K562 (cell line): Measurements from ENCODE around the gene MACF1. TPM values are rescaled to one million over a fixed set of nuclear protein-coding genes. Genes with fewer than 3 reads are reported as not detected.
"Not testable (repeated sequence)": the region's sequence is repeated elsewhere in the genome, so short reads cannot be mapped to it uniquely, and the experiment has no call there.

Experiments used
- ATAC-seq: fragments of 200-7000 bp; cut with Tn5 transposase; 3 replicates; pipeline ENCODE4 v1.9.1; 2020; ENCODE audit warnings: moderate library complexity
- BruUV-seq: library from RNA; stranded (reverse); fragments of 400-500 nt; replicated peaks from 2 replicates; lab custom pipeline; 2021; lab: Mats Ljungman, UMichigan
- CTCF ChIA-PET: fragments of 300-600 bp; formaldehyde crosslinking; extraction: SDS; loops from one replicate; lab custom pipeline; 2021; ENCODE audit warnings: low intra/inter-chr PET ratio; lab: Yijun Ruan, JAX
- POLR2A ChIA-PET: fragments of 300-600, 350-650 bp; sonication (Branson Sonifier 250); formaldehyde crosslinking; extraction: SDS; loops from one replicate; lab custom pipeline; 2021; ENCODE audit warnings: antibody characterized with exemption, inconsistent platforms; lab: Yijun Ruan, JAX
- DNase-seq, 4 experiments: peaks; one replicate each; pipeline versions ENCODE4 v3.0.0 to v3.0.0-alpha.2; 2011 to 2018; ENCODE audit warnings: low spot score in 3 of 4, mixed read lengths in 3 of 4; ENCODE audit errors: extremely low read depth in 1 of 4
- FAIRE-seq: peaks from 2 replicates; lab custom pipeline; 2011; peaks lifted over from hg19 to GRCh38; lab: Jason Lieb, UNC
- H2AFZ ChIP-seq: 2 replicates; pipeline ENCODE4 v1.6.0; 2011; ENCODE audit warnings: low read depth, low read length, control low read depth, inconsistent platforms
- H3K27ac ChIP-seq: fragments of 200-600 bp; 3 replicates; pipeline ENCODE4 v1.8.0; 2011; ENCODE audit warnings: low read depth, mild to moderate bottlenecking, control low read depth, inconsistent platforms, low read length, moderate library complexity, mixed read lengths; ENCODE audit errors: extremely low read depth
- H3K27me3 ChIP-seq, 2 experiments: fragments of 300-600 bp in 1 of 2; 2 replicates in 1 of 2; 3 replicates in 1 of 2; pipeline versions ENCODE4 v1.6.0 to v1.8.0; 2011; ENCODE audit warnings: inconsistent platforms in 2 of 2, low read length in 2 of 2, mild to moderate bottlenecking in 1 of 2, mixed read lengths in 1 of 2, moderate library complexity in 1 of 2; ENCODE audit not compliant: control insufficient read depth in 2 of 2, insufficient read depth in 2 of 2
- H3K36me3 ChIP-seq: fragments of 300-600 bp; 3 replicates; pipeline ENCODE4 v1.8.0; 2011; ENCODE audit warnings: mild to moderate bottlenecking, low read length, inconsistent platforms; ENCODE audit not compliant: control insufficient read depth, insufficient read depth
- H3K4me1 ChIP-seq, 2 experiments: fragments of 200-600 bp in 1 of 2; replicated peaks in 1 of 2; 2 replicates in 1 of 2; 3 replicates in 1 of 2; pipeline versions ENCODE4 v1.5.1 to v1.8.0; 2011; ENCODE audit warnings: inconsistent platforms in 2 of 2, low read length in 2 of 2, mild to moderate bottlenecking in 1 of 2, mixed read lengths in 1 of 2, moderate library complexity in 1 of 2; ENCODE audit not compliant: control insufficient read depth in 2 of 2, insufficient read depth in 2 of 2
- H3K4me2 ChIP-seq: 2 replicates; pipeline ENCODE4 v1.6.1; 2011; ENCODE audit warnings: low read length, control low read depth, inconsistent platforms, mixed read lengths; ENCODE audit not compliant: insufficient read depth
- H3K4me3 ChIP-seq: fragments of 200-600 bp; sonication (generic), shearing (Covaris generic); 2 replicates; pipeline ENCODE4 v1.5.1; 2016; ENCODE audit warnings: control low read depth, inconsistent platforms
- H3K79me2 ChIP-seq: fragments of 200-600 bp; 3 replicates; pipeline ENCODE4 v1.8.0; 2011; ENCODE audit warnings: low read length, inconsistent platforms; ENCODE audit not compliant: control insufficient read depth, insufficient read depth
- H3K9ac ChIP-seq, 2 experiments: 2 replicates each; pipeline versions ENCODE4 v1.6.0 to v1.6.1; 2011; ENCODE audit warnings: low read depth in 2 of 2, low read length in 2 of 2, control low read depth in 1 of 2, inconsistent platforms in 1 of 2, mild to moderate bottlenecking in 1 of 2, mixed read lengths in 1 of 2; ENCODE audit not compliant: insufficient read depth in 1 of 2
- H3K9me1 ChIP-seq: one replicate; pipeline ENCODE4 v1.6.0; 2011; ENCODE audit warnings: inconsistent platforms, mild to moderate bottlenecking, low read length, moderate library complexity; ENCODE audit not compliant: control insufficient read depth, insufficient read depth
- H3K9me3 ChIP-seq: replicated peaks from 2 replicates; pipeline ENCODE4 v1.5.1; 2011; ENCODE audit warnings: low read depth, low read length, inconsistent platforms; ENCODE audit not compliant: control insufficient read depth, insufficient read depth
- H4K20me1 ChIP-seq: replicated peaks from 2 replicates; pipeline ENCODE4 v1.6.1; 2011; ENCODE audit warnings: low read length, inconsistent platforms, mixed read lengths; ENCODE audit not compliant: control insufficient read depth, insufficient read depth
- ESRRA ChIP-seq: fragments of 450-650 bp; IDR thresholded peaks from 2 replicates; pipeline ENCODE4 v1.6.1; 2014; ENCODE audit warnings: low read depth, mild to moderate bottlenecking, moderate library complexity, borderline replicate concordance
- RBBP5 ChIP-seq: fragments of 200-600 bp; sonication (generic); IDR thresholded peaks from 2 replicates; pipeline ENCODE4 v1.6.1; 2012; ENCODE audit warnings: borderline replicate concordance, mild to moderate bottlenecking, low read length, control low read depth, inconsistent platforms; ENCODE audit not compliant: insufficient read depth, poor library complexity, severe bottlenecking
- WGBS: fragments of 100-300 bp; shearing (Covaris generic); methylation state at CpG from one replicate; pipeline ENCODE4 v1.1.6; 2016; ENCODE audit warnings: low coverage, mixed read lengths; ENCODE audit not compliant: insufficient coverage; ENCODE audit errors: missing lambda C conversion rate; 5-methylcytosine and 5-hydroxymethylcytosine counted together
- in situ Hi-C: fragments of 300-500 bp; cut with MboI; formaldehyde crosslinking; loops from 4 replicates; pipeline ENCODE4 v1.15.0; 2018; ENCODE audit warnings: inconsistent platforms, mixed read lengths
- intact Hi-C: fragments of 100-400 bp; cut with micrococcal nuclease; formaldehyde crosslinking; loops from 2 replicates; pipeline ENCODE4 v1.14.2; 2022
- polyA plus RNA-seq, 8 experiments: library from polyadenylated mRNA; depleted of rRNA in 4 of 8; stranded (reverse) in 5 of 8; unstranded in 3 of 8; fragments of >200 nt; fragmentation: Nextera tagmentation in 2 of 8; fragmentation: Illumina TruSeq in 1 of 8; extraction: Ambion mirVana in 2 of 8; extraction: Trizol in 1 of 8; gene quantifications; 2 replicates each; pipeline versions ENCODE4 v1.2.1 to v1.2.3, GENCODE V29; 2011 to 2014; ENCODE audit warnings: inconsistent platforms in 1 of 8, missing spikeins in 1 of 8
- total RNA-seq, 7 experiments: library from RNA; depleted of rRNA in 6 of 7; stranded (reverse); fragments of >200 nt in 6 of 7; fragmentation: Illumina TruSeq in 2 of 7; extraction: Trizol in 2 of 7; gene quantifications; 2 replicates each; pipeline versions ENCODE4 v1.2.1 to v1.2.3, GENCODE V29; 2011 to 2021; ENCODE audit warnings: low replicate concordance in 1 of 7
- TF ChIP-seq, protein P1 (sequence below): sonication (generic); formaldehyde crosslinking; IDR thresholded peaks from 2 replicates; pipeline ENCODE4 v1.8.0; 2022; ENCODE audit warnings: missing genetic modification reagents, mild to moderate bottlenecking, moderate library complexity, borderline replicate concordance

MACF1 gene
- total and polyA plus RNA-seq, 9 of the 15 experiments (the other 6 are each of a cell fraction or from before 2014, with no cell fraction given) = 13.2 to 232 (median 112) TPM

DNA sequence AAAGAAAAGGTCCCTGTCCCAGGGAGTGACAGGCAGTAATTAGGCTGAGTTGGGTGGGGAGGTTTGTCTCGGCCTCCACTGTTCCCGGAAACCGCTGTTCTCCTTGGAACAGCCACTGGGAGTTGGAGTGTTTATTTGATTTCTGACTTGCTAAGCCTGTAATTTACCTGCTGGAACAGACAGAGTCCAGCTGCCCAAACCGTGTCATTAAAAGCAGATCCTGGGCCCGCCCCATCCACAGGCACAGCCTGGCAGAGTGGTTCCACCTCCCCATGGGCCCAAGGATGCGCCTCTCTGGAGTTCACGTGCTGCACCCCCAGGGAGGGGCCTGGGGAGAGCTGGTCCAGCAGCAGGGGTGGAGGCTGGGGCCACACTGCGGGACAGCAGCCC lies 322.7 kb downstream of the MACF1 start:
- Histone ChIP-seq H3K4me1 (peaks cover 0 to 26% of the 10 kb centered on the region in 2 experiments; a peak in 3 of 5 replicates), H3K9ac (peak overlapping the region in 1 of 2 experiments; percentile 64; a peak in 1 of 4 replicates)
- H3K36me3 ChIP-seq, H3K9me1 ChIP-seq, CTCF ChIA-PET, ATAC-seq, H3K4me3 ChIP-seq, H3K27ac ChIP-seq, in situ Hi-C loops, H2AFZ ChIP-seq, FAIRE-seq, H3K9me3 ChIP-seq, H4K20me1 ChIP-seq, H3K79me2 ChIP-seq, intact Hi-C loops, H3K27me3 ChIP-seq, H3K4me2 ChIP-seq, DNase-seq, POLR2A ChIA-PET, BruUV-seq: not testable (repeated sequence)
- 73% methylated on average over 8 of the region's 8 CpGs for WGBS

DNA sequence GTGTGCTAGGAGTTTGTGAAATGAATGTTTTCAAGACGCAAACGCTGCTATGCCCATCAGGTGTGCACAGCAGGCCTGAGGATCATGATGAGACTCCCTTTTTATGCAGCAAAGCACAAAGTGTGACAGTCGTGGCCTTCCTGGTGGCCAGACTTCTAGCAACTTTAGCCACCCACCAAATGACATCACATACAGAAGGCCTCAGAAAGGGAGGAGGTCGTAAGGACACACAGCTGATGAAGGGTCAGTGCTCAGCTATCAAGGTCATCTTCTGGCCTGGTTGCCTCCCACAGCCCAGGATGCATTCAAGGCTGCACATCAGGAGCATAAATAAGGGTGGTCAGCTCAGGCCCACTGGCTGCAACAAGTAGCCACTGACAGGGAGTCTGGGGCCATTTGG lies 323.6 kb downstream of the MACF1 start:
- ChIA-PET CTCF (no interaction called here), POLR2A (interaction anchor here (0.6 to 0.8 kb wide), 3 partner anchors 31 to 182 kb away, joined by 3 read pairs; no protein-coding TSS in a partner anchor)
- H3K9me1 ChIP-seq = peaks cover 4% of the 10 kb centered on the region
- H3K27ac ChIP-seq = no peak overlapping the region
- H2AFZ ChIP-seq = no peak overlapping the region
- ATAC-seq (peak; percentile 36), DNase-seq (peak in 2 of 4 experiments; percentile 3 to 12), FAIRE-seq (no peak)
- H3K79me2 ChIP-seq = no peaks in the 10 kb centered on the region
- intact Hi-C loops (no loop called here), in situ Hi-C loops (no loop called here)
- H3K4me2 ChIP-seq = no peak overlapping the region
- 46% methylated on average over 4 of the region's 4 CpGs for WGBS
- peak overlapping the region in 1 of 2 experiments; percentile 24; a peak in 1 of 4 replicates for H3K9ac ChIP-seq
- H3K27me3 ChIP-seq = no peaks in the 10 kb centered on the region
- H4K20me1 ChIP-seq = no peaks in the 10 kb centered on the region
- no peaks in the 10 kb centered on the region for H3K9me3 ChIP-seq
- peaks cover 0 to 21% of the 10 kb centered on the region in 2 experiments; a peak in 3 of 5 replicates for H3K4me1 ChIP-seq
- TF ChIP-seq, protein P1, sequence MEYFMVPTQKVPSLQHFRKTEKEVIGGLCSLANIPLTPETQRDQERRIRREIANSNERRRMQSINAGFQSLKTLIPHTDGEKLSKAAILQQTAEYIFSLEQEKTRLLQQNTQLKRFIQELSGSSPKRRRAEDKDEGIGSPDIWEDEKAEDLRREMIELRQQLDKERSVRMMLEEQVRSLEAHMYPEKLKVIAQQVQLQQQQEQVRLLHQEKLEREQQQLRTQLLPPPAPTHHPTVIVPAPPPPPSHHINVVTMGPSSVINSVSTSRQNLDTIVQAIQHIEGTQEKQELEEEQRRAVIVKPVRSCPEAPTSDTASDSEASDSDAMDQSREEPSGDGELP = peak; percentile 61; the same call in 1 of the 2 replicates
- TF ChIP-seq ESRRA (peak; percentile 59), RBBP5 (no peak)
- no TSS peak for BruUV-seq
- H3K4me3 ChIP-seq = no peak overlapping the region
- no peaks in the 10 kb centered on the region; the same call in 2 of the 3 replicates for H3K36me3 ChIP-seq
